ENCODE measurements around the gene EIF4E2. TPM values are rescaled to one million over a fixed set of nuclear protein-coding genes. Genes with fewer than 3 reads are reported as not detected.
A peak's percentile ranks its signal among the peaks of the same experiment; 100 is the strongest.

Gene EIF4E2
- total RNA-seq, 1 donor from 2014 or later = 94.7 TPM

DNA sequence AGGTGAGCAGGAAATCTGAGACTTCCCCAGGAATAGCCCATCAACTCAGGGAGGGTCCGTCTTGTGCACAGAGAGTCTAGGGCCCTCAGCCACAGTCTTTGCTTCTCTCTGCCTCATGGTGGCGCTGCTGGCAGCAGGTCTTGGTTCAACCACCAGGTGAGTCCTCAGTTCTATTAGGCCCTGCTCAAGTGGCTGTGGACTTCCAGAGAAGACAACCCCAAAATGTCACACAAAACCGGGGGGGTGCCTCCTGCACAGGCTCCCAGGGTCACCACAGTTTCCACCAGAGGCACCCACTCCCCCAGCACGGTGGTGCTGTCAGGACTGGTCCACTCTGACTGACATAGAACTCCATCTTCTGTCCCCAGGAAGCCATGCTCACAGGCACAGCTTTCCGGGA, 13.4 kb upstream of the EIF4E2 start:
- DNase-seq (ENCODE audit: low read depth in 2 of 2) = peak in 1 of 2 donors; percentile 5

DNA sequence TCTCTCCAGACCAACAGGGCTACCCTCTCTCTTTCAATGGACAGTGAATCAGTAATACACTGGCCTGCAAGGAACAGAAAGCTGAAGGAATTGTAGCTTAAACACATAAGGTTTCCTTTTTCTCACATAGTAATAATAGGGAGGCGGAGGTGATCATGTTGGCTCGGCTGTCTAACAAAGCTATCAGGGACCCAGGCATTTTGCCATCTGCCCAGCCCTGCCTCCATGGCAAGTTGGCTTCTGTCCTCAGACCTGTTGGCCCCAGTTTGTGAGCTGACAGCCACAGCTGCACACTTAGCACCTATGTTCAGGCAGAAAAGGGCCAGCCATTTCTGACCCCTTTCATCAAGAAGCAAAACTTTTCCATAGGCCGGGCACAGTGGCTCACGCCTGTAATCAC, 13.0 kb upstream of the EIF4E2 start:
- no peak for DNase-seq (ENCODE audit: low read depth in 2 of 2)

DNA sequence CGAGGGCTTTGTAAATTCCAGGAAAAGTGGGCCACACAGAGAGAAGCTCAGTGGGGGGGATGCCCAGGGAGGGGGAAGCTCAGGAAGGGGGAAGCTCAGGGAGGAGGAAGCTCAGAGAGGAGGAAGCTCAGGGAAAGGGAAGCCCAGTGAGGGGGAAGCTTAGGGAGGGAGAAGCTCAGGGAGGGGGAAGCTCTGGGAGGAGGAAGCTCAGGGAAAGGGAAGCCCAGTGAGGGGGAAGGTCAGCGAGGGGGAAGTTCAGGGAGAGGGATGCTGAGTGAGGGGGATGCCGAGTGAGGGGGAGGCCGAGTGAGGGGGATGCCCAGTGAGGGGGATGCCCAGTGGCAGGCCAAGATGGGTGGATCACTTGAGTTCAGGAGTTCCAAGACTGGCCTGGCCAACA, 11.8 kb upstream of the EIF4E2 start:
- DNase-seq (ENCODE audit: low read depth in 2 of 2) = no peak

DNA sequence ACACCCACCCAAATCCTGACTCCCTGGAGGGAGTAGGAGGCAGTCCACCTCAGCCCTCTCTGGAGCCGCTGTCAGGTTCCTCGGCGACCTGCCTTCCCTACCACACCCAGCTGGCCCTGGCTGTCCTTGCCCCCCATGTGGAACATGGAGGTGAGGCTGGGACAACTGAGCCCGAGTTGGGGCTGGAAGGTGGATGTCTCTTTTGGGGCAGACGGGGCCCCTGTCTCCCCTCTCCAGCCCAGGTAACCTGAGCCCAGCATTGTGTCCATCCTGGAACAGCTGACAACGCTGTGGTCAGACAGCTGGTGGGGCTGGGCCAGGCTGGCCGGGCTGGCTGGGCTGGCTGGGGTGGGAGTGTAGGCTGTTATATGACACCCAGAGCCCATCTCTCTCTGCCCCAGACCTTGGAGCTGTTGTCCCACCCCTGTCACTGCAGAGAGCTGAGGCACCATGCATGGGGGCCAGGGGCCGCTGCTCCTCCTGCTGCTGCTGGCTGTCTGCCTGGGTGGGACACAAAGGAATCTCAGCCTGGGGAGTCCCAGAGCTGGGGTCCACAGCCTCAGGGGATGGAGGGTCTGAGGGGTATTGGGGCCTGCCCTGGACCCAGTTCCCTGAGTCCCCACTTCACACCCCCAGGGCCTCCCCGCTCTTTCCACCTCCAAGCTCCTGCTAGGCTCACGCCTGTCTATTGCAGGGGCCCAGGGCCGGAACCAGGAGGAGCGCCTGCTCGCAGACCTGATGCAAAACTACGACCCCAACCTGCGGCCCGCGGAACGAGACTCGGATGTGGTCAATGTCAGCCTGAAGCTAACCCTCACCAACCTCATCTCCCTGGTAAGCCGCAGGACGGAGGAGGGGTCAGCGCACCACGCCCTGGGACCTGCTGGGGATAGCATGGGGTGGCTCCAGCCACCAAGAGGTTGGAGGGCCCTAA, 10.9 kb upstream of the EIF4E2 start, which contains the start of gene CHRNG:
Gene CHRNG, plus strand, starts transcription at position 395 of the 934 bp plus-strand sequence. Its CDS starts 56 bp downstream, at position 451.
- DNase-seq (ENCODE audit: low read depth in 2 of 2) = no peak

DNA sequence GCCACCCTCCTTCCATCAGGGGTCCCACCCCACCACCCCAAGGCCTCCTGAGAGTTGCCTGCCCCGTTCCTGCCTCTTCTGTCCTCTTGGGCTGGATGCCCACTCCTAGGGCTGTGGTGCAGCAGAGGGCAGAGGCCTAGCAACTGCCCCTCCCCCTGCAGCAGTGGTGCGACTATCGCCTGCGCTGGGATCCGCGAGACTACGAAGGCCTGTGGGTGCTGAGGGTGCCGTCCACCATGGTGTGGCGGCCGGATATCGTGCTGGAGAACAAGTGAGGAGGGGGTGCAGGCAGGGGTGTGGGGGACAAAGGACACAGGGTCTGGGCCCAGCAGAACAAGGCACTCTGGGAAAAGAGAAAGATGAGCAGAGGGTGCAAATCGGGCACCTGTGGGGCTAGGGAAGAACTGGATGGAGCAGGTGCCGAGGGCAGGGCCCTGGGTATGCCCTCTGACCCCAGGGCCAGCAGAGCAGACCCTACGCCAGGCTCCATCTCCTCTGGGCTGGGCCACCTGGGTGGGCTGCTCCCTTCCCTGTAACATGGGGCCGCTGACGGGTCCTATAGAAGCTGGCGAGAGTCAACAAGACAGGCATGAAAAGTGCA, 9.9 kb upstream of the EIF4E2 start:
- no peak for DNase-seq (ENCODE audit: low read depth in 2 of 2)

DNA sequence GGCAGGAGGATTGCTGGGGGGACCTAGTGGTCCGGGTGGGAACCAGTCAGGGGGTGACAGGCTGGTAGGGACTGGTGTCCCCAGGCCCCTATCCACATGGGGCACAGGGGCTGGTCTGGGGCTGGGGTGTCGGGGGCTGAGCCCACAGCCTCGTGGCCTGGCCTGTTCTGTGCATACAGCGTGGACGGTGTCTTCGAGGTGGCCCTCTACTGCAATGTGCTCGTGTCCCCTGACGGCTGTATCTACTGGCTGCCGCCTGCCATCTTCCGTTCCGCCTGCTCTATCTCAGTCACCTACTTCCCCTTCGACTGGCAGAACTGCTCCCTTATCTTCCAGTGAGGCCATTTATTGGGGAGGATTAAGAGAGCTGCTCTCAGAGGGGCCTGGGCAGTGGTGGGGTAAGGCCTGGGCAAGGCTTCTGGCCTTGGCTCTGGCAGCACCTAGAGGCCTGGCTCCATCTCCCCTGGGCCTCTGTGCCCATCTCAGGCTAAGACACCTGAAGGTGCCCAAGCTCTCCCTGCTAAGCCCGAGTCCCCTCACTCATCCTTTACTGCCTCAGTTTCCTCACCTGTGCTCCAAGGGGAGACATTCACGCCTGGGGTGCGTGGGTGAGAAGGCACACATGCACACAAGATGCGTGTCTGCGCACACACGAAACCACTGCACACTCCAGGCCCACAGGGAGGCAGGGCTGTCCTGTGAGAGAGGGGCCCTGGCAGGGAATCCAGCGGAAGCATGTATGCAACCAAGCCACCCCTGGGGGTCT, 9.1 kb upstream of the EIF4E2 start:
- no peak for DNase-seq (ENCODE audit: low read depth in 2 of 2)

DNA sequence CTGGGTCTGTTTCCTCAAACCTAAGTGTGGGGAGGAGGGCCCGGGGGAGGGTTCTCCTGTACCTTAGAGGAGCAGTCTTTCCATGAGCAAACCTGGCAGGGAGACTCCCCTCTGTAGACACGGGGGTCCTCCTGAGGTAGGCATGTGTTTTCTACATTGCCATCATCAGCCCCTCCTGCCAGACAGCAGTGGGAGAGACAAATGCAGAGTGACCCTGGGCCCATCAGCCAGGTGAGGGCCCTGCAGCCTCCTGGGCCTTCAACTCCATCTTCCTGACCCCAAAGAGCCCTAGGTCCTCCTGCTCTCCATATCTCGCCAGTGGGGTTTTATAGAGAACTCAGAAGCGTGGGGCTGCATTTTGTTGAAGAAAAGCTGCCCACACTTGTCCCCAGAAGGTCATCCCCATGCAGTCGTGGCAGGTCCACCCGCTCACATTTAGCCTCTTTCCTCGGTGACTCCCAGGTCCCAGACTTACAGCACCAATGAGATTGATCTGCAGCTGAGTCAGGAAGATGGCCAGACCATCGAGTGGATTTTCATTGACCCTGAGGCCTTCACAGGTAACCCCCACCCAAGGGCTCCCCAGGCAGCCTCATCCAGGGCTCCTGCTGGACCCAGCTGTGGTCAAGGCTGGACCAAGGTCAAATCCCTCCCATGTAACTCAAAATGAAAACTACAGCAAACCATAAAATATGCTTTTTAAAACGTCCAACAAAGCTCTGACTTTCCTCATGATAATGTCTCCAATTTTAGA, 8.4 kb upstream of the EIF4E2 start:
- DNase-seq (ENCODE audit: low read depth in 2 of 2) = no peak

DNA sequence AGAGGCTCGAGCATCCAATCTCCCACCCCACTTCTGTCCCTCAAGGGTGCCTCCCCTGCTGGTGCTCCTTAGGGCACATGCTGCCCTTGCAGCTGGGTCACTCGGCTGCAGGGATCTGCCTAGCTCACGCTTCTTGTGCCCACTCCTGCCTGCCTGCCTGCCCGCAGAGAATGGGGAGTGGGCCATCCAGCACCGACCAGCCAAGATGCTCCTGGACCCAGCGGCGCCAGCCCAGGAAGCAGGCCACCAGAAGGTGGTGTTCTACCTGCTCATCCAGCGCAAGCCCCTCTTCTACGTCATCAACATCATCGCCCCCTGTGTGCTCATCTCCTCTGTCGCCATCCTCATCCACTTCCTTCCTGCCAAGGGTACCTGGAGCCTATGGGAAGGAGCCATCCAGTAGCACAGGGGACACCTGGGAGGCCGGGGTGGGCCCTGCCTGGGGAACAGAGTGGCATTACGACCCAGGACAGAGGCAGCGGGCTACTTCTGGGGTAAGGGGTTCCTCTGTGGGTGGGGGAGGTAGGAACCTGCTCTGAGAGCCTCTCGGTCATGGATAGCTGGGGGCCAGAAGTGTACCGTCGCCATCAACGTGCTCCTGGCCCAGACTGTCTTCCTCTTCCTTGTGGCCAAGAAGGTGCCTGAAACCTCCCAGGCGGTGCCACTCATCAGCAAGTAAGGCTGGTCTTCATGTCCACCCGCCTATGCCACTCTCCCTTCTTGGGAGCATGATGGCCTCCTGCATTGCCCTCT, 7.6 kb upstream of the EIF4E2 start:
- DNase-seq (ENCODE audit: low read depth in 2 of 2) = no peak

DNA sequence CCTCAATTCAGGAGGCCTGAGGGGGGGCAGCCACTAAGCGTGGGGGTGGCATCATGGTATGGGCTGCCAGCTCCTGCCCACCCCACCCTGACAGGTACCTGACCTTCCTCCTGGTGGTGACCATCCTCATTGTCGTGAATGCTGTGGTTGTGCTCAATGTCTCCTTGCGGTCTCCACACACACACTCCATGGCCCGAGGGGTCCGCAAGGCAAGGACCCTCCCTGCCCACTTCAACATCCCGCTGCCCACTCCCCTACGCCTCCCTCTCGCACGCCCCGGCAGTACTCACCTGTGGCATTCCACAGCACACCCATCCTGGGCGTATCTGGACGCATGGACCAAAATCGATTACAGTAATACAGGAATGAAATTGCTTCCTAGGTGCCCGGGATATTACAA, 7.0 kb upstream of the EIF4E2 start:
- no peak for DNase-seq (ENCODE audit: low read depth in 2 of 2)

DNA sequence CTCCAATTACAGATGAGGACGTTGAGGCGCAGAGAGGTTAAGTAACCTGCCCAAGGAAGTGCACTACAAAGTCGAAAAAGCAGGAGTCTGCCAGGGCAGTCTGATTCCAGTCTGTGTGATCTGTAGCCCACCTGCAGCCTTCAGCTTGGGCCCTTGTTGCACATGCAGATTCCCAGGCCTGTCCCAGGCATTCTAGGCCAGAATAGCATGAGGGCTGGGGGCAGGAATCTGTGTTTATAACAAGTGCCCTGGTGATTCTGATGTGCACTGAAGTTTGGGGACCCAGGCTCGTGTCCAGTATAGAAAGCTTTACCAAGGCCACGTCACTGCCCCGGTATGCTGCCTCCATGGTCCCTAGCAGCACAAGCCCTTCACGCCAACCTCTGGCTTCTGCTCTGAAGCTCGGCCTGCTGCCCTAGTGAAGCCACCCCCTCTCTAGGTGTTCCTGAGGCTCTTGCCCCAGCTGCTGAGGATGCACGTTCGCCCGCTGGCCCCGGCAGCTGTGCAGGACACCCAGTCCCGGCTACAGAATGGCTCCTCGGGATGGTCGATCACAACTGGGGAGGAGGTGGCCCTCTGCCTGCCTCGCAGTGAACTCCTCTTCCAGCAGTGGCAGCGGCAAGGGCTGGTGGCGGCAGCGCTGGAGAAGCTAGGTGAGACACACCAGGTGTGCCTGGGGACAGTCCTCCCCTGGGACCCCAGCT, 6.4 kb upstream of the EIF4E2 start:
- DNase-seq (ENCODE audit: low read depth in 2 of 2) = no peak

DNA sequence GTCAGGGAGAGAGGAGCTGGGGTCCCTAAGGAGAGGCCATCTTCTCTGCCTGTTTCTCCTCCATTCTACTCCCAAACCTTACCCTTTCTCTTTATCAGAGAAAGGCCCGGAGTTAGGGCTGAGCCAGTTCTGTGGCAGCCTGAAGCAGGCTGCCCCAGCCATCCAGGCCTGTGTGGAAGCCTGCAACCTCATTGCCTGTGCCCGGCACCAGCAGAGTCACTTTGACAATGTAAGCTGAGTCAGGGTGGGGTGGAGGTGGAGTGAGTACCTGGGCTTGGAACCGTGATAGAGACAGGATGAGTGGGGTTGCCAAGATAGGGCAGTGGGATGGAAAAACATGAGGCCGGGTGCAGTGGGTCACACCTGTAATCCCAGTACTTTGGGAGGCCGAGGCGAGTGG, 5.8 kb upstream of the EIF4E2 start:
- no peak for DNase-seq (ENCODE audit: low read depth in 2 of 2)

DNA sequence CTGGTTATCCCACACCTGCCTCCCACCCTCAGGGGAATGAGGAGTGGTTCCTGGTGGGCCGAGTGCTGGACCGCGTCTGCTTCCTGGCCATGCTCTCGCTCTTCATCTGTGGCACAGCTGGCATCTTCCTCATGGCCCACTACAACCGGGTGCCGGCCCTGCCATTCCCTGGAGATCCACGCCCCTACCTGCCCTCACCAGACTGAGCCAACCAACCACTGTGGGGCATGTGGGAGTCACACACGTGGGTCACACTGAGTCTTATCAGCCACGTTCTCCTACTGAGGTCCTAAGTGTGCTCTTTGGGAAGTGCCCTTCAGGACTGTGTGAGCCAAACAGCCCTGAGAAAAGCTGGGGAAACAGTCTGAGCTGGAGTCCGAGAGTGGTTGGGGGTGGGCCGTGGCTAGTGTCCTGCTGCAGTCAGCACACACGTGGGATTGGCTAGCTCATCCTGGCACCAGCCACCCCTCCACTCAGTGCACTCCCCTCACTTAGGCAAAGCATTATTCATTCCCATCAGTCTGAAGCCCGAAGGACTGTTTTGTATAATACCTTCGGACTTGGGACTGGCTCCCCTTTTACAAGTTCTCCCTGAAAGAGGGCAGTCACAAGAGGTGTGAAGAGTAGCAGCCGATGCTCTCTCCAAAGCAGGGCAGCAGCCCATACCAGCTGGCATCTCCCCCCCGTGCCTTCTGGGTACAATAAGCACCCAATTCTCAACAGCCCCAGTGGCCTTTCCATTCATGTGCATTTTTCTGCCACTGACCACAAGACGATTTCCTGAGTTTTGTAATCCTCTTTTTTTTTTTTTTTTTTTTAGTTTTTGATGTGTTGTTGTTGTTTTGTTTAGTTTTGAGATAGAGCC, 4.7 kb upstream of the EIF4E2 start:
- DNase-seq (ENCODE audit: low read depth in 2 of 2) = no peak

DNA sequence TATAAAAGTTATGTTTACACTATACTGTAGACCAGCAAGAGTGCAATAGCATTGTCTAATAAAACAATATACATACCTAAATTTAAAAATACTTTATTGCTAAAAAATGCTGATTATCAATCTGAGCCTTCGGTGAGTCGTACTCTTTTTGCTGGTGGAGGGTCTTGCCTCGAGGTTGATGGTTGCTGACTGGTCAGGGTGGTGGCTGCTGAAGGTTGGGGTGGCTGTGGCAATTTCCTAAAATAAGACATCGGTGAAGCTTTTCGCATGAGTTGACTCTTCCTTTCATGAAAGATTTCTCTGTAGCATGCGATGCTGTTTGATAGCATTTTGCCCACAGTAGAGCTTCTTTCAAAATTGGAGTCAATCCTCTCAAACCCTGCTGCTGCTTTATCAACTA, 2.5 kb upstream of the EIF4E2 start:
- DNase-seq (ENCODE audit: low read depth in 2 of 2) = no peak

DNA sequence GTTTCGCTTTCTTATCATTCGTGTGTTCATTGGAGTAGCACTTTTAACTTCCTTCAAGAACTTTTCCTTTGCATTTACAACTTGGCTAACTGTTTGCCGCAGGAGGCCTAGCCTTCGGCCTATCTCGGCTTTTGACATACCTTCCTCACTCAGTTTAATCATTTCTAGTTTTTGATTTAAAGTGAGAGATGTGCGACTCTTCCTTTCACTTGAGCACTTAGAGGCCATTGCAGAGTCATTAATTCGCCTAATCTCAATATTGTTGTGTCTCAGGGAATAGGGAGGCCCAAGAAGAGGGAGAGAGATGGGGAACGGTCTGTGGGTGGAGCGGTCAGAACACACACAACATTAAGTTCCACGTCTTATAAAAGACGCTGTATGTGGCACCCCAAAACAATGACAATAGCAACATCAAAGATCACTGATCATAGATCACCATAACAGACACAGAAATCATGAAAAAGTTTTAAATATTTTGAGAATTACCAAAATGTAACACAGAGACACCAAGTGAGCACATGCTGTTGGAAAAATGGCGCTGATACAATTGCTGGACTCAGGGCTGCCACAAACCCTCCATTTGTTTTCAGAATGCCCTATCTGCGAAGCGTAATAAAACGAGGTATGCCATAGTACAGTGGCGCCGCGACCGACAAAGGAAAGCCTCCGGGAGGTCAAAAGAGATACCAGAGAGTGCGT, 685 bp upstream of the EIF4E2 start:
- peak in 1 of 2 donors; percentile 10 for DNase-seq (ENCODE audit: low read depth in 2 of 2)

DNA sequence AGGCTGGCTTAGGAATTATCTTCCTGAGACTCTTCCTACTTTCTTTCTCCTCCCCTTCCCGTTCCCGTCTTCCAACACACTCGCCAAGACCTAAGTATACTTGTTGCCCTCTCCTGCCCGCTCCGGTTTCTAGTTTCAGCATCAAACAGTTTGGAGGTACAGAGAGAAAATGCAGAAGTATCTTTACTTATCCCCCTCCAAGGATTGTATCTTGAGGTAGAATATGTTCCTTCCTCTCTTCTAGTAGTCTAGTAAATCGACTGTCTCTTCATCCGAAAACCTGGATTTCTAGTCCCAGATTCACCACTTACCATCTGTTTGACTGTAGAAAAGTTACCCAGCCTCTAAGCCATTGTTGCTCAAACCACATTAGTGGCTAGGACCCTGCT, 755 bp downstream of the EIF4E2 start:
- DNase-seq (ENCODE audit: low read depth in 2 of 2) = no peak

DNA sequence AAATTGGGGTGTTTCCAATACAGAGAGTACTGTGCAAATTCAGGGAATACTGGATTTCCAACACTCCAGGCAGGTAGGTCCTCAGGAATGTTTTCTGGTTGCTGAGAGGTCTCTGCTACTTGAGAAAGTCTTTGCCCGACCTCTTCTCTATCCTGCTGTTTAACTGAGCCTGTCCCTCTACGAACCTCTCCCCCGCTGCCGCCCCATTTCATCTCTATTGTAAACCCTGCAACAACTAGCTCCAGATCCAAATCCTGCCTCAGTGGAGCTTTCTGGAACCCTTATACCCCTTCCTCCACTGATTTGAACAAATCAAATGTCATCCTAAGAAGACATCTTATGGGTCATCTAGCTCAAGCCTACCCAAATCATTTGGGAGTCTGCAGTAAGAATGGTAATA, 1.3 kb downstream of the EIF4E2 start:
- no peak for DNase-seq (ENCODE audit: low read depth in 2 of 2)

DNA sequence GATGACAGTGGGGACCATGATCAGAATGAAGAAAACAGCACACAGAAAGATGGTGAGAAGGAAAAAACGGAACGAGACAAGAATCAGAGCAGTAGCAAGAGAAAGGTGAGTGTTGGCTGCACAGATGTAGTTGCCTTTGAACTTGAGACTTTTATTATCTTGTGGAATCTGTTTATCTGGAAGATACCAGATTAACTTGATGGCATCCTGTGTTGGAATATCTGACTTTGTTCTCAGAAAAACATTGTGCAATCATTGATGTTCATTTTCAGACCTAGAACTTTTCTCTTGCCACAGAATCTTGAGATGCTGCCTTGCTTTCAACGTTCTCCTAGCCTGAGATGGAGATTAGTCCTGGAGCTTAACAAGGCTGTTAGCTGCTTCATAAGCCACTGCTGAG, 5.9 kb downstream of the EIF4E2 start:
- DNase-seq (ENCODE audit: low read depth in 2 of 2) = no peak

DNA sequence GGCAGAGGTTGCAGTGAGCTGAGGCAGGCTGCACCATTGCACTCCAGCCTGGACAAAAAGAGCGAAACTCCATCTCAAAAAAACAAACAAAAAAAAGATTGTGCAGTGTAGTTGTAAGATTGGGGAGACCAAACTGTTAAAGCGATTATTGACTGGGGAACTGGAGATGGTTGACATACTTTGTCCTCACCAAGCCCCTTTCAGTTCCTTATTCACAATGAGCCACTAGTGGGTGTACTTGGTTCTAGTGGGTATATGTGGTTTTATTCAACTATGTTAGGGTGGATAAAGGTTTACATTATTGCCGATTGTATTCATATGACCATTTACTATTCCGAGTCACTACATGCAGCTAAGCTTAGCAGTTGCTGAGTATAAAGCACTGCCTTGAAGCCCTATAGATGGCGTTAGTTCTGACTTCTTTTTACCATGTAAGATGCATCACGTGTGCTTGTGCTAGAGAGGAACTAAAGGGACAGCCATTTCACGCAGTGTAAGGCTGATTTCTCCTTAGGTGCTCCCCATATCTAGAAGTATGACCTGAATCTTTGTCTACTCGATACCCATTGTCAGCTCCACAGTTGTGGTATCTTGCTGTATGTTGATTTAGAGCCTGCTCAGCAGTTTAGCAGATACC, 12.1 kb downstream of the EIF4E2 start:
- no peak for DNase-seq (ENCODE audit: low read depth in 2 of 2)
